Glomerular visceral epithelial cell (primary cell): Measurements from ENCODE around the gene FAM32A.
A peak's percentile ranks its signal among the peaks of the same experiment; 100 is the strongest.

Source experiments
- DNase-seq: peaks from one replicate; pipeline ENCODE4 v3.0.0-alpha.2; 2016; ENCODE audit errors: extremely low spot score

The FAM32A gene

GRCh38 chr19:16185123-16185767, at the start of gene FAM32A:
Gene FAM32A (plus strand): TSS chr19:16185410. CDS start chr19:16185443, 33 bp downstream.
- DNase-seq, result peak; percentile 100

DNA sequence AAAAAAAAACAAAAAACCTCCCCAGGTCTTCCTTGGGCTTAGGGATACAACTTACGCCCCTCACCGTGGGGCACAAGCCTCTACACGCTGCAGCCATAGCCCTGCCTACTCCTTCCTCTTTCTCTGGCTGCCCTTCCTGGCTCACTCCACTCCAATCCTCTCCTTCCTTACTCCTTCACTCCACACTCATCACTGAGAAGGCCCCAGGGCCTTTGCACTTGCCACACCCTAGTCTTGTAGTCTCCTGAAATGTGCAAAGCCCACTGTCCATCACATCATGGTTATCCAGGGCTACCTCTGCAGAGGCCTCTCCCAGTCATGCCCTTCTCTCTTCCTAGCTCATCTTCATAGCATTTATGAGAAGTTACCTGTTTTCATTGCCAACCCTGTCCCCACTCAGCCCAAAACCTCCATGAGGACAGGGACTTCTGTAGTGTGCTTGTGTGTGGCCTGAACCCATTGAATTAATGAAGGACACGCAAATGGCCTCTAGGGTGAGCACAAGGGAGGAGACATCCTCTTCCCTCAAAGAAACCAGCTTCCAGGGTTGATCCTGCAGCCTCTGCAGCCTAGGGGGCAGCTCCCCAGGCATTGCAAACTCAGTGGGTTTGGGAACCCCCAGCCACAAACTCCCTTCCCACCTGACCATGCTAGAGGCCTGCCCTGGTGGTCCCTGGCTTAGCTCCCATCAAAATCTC, 49.6 kb upstream of the FAM32A start:
- DNase-seq, result no peak

DNA sequence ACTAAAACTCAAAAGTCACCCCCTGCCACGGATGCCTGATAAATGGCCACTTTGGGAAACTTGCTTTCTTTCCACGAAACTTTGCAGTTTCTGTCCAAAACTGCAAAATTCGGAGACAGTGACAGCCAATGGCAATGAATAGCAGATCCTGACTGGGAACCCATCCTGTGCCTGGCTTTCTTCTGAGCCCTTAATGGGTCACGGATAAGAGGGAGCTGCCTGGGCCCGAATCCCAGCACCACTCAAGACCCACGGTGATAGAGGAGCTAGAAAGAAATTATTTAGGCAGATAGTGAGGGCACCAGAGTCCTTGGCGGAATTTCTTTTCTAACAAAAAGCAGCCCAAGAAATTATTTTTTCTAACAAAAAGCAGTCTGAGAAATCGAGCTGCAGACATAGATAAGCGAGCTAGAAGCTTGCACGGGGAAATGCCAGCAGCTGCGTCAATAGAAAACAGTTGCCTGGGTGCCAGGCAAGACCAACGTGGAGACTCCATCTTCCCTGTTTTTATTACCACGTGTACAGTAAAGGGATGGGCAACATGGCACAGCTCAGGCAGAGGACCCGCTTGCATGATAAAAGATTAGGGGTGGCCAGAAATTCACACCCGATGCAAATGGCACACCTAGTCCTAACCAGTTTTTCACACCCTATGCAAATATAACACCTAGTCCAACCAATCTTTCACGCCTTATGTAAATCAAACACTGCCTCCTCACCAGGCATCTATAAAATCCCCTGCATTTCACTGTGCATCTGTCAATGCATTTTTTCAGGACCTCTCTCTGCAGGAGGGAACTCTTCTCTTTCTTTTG, 48.8 kb upstream of the FAM32A start:
- DNase-seq, result no peak

DNA sequence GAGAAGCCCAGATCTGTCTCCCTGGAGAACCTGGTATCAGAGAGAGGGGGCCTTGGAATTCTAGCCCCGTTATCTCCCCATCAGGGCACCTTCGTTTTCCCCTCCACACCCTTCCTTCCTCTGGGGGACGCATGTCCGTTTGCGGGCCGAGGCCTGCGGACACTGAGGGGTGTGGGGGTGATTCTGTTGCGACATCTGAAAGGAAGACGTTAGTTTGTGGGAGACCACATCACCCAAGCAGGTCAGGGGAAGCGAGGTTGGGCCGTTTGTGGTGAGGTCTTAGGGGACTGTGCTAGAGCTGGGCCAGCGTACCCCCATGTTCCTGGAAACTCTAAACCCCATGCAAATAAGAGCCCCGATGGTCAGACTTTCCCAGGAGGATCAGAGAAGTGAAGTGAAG, 45.5 kb upstream of the FAM32A start:
- no peak for DNase-seq

- DNase-seq, result no peak
Measured at GRCh38 chr19:16141043-16141442, 44.2 kb upstream of the FAM32A start.

- DNase-seq, result no peak
Measured at GRCh38 chr19:16142032-16142580, 43.1 kb upstream of the FAM32A start.

- DNase-seq, result no peak
Measured at GRCh38 chr19:16143399-16144215, 41.6 kb upstream of the FAM32A start, which contains the start of gene HSH2D. Gene HSH2D (plus strand): TSS chr19:16143685. CDS start chr19:16148751, 5,066 bp downstream.

GRCh38 chr19:16144216-16144581, 41.0 kb upstream of the FAM32A start:
- DNase-seq, result no peak

- no peak for DNase-seq
Measured at GRCh38 chr19:16146112-16146511, 39.1 kb upstream of the FAM32A start.

GRCh38 chr19:16148443-16149229, 36.6 kb upstream of the FAM32A start:
- no peak for DNase-seq

- no peak for DNase-seq
Measured at GRCh38 chr19:16153582-16154336, 31.5 kb upstream of the FAM32A start.

DNA sequence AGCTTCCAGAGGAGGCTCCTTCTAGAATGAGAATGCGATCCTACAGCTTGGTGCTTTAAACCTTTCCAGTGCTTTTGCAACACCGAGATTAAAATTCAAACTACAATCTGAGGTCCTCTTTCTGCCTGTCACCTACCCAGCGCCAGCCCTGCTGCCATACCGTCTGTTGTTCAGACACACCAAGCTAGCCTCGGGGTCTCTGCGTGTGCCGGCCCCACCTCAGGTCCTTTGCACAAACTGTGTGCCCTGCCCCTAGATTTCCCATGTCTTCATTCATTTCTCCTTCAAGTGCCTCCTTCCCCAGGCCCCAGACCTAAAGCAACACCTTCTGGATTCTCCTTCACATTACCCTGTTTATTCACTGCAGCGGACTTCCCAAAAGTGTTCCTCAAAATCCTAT, 30.7 kb upstream of the FAM32A start:
- no peak for DNase-seq

DNA sequence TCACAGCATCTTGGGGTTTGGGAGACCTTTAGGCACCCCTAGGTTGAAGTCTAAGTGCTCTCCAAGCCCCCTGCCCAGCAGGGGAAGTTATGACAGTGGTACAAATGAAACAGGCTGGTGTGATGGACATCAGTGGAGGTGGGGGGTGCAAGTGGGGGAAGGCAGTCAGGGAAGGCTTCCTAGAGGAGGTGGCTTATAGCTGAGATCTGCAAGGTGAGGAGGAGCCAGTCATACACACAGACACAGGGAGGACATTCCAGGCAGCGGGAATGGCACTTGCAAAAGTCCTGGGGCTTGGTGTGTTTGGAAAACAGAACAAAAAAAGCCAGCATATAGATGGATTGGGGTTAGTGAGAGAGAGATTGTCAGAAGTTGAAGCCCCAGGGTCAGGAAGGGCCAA, 30.1 kb upstream of the FAM32A start:
- no peak for DNase-seq

DNA sequence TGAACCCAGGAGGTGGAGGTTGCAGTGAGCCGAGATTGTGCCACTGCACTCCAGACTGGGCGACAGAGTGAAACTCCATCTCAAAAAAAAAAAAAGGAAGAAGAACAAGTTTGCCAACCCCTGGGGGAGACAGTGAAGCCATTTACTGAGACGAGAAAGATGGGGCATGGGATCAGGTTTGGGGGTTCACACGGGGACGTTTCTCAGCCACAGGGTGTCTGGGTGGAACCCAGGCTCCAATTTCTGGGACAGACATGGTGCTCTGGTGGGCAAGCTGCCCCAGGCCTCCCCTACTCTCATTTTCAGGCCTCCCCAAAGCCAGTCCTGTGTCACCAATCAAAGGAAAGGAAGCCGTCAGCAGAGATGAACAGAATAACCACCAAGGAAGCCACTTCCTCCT, 28.3 kb upstream of the FAM32A start:
- DNase-seq, result no peak

- no peak for DNase-seq
Measured at GRCh38 chr19:16157601-16158000, 27.6 kb upstream of the FAM32A start.

DNA sequence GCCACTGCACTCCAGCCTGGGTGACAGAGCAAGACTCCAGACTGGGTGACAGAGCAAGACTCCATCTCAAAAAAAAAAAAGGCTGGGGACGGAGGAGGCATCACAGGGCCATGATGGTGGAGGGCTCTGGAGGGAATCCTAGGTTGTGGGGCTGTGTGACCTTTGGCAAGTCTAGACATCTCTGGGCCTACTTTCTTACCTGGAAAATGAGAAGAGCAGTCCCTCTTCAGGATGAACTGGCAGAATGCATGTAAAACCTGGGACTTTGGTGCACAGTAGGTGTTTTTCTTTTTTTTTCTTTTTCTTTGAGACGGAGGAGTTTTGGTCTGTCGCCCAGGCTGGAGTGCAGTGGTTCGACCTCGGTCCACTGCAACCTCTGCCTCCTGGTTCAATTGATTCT, 25.6 kb upstream of the FAM32A start:
- DNase-seq, result no peak

GRCh38 chr19:16160445-16160942, 24.7 kb upstream of the FAM32A start:
- DNase-seq, result no peak

- peak; percentile 61 for DNase-seq
Measured at GRCh38 chr19:16160943-16161560, 24.2 kb upstream of the FAM32A start.

DNA sequence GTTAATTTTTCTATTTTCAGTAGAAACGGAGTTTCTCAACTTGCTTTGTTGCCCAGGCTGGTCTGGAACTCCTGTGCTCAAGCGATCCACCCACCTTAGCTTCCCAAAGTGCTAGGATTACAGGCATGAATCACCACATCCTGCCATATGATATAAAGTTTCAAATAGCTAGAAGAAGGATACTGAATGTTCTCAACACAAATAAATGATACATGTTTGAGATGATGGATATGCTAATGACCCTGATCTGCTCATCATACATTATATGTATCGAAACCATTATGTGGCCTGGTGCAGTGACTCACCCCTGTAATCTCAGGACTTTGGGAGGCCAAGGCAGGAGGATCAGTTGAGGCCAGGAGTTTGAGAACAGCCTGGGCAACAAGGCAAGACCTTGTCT, 23.4 kb upstream of the FAM32A start:
- DNase-seq, result peak; percentile 32
